GM19438 (cell line): ENCODE measurements around the gene SRGAP2C.
A peak's percentile ranks its signal among the peaks of the same experiment; 100 is the strongest.
"Not testable (repeated sequence)": the region's sequence is repeated elsewhere in the genome, so short reads cannot be mapped to it uniquely, and the experiment has no call there.

Experiments
- ATAC-seq: cut with Tn5 transposase; IDR thresholded peaks from one replicate; pipeline ENCODE4 v1.9.1; 2021; ENCODE audit warnings: low read depth; ENCODE audit not compliant: unreplicated experiment

The SRGAP2C gene

DNA sequence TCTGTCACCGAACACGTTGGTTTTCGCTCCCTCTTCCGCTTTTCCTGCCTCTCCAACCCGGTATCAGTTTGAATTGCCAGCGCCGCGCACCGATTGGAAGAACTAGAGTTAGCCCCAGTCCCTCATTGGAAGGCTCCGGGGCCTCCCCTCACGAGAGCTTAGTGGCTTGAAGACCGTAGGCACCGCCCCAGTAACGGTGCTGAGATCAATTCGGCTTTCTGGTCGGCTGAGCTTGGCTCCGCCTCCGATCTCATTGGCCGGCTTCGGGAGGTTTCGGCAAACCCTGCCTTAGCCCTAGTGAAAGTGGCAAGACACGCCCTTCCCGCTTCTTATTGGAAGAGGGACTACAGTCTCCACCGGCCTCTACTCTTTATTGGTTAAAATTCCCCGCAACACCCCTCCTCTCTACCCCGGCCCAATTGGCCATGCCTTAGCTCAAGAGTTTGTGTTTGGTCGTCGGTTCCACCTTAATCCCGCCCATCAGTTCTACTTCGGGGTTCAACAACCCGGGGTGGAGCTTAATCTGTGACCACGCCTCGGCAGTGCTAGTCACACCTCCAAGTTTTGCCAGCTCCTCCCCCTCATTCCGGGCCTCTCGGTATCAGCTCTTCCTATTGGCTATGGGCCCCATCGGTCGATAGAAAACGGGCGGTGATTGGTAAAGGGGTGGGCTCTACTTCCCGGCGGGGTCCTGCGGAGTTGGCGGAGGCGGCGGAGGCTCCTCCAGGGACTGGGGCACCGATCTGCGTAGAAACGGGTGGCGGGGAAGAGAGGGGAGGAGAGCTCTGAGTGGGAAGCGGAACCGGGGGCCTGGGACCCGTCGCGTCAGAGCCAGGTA, at the start of gene SRGAP2C, which contains the start of gene FAM72B:
Gene SRGAP2C (plus strand): TSS at position 686 of the 838 bp plus-strand sequence. CDS start 2,472 bp downstream, outside the sequence.
Gene FAM72B (minus strand): TSS at position 51 of the 838 bp plus-strand sequence. CDS start 851 bp downstream, outside the sequence.
- ATAC-seq, result peak; percentile 77

- ATAC-seq, result not testable (repeated sequence)
Measured at GRCh38 chr1:121140393-121140792, 44.4 kb upstream of the SRGAP2C start.

DNA sequence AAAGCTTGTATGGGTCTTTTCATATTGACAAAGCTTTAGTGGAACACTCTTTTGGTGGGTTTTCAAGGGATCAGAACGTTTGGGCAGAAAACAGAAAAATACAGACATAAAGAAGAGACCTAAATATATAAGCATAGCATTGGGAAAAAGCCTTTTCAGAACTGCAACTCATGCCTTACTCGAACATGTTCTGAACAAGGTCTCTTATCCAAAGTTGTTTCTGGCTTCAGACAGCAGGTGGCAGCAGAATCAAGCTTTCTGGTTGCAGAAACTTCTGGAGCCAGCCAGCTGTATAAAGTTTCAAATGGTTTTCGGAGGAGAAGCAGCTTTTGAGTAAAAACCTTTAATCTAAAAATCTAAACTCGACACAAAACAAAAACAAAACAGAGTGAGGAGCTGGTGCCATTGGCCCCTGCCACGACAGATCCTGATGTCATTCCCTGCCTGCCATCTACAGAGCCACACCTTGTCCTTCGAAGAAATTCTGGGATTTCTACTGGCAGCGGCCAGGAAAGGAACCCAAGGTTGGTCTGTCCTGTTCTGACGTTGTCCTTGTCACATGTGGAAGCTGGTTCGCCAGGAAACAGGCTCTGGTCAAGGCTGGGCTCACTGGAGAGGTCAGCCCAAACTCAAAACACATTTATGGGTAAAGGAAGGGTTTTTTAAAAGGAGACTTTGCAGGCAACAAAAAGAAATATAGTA, 36.1 kb upstream of the SRGAP2C start:
- not testable (repeated sequence) for ATAC-seq

- not testable (repeated sequence) for ATAC-seq
Measured at GRCh38 chr1:121151294-121151693, 33.5 kb upstream of the SRGAP2C start.

- ATAC-seq, result not testable (repeated sequence)
Measured at GRCh38 chr1:121152788-121153187, 32.0 kb upstream of the SRGAP2C start.

DNA sequence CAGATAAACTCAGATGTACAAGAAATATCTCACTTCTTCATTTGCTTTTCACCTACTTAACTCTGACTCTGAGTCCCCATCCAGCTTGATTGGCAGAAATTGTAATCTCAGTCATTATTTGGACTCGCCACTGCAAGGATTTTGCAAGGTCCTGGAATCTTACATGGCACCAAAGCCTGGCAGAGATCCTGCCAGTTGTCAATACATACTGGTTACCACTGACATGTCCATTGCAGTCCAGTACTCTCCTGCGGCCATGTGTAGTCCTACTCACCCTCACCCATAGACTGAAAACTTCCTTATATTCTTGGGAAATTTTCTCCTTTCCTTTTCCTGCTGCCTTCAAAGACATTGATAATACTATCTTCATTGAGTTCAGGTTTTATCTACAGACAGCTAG, 30.0 kb upstream of the SRGAP2C start:
- not testable (repeated sequence) for ATAC-seq

- not testable (repeated sequence) for ATAC-seq
Measured at GRCh38 chr1:121155671-121156358, 29.0 kb upstream of the SRGAP2C start.

GRCh38 chr1:121156958-121157603, 27.7 kb upstream of the SRGAP2C start:
- not testable (repeated sequence) for ATAC-seq

DNA sequence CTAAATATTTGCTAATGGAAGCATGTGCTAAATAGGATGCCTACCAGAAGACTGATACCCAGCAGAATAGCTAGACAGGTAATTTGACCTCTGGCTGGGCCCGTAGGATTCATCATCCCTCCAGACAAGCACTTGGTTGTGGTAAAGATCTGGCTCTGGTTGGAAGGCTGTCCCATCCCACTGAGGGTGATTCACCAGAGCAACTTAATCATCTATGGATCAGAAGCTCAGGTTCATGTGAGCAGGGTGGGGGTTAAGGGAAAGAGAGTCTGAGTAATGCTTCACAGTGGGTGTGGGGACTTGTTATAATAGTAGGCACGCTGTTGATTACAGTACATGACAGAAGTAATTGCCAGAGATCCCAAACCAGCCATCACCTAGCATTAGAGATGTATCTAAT, 27.2 kb upstream of the SRGAP2C start:
- not testable (repeated sequence) for ATAC-seq

- ATAC-seq, result not testable (repeated sequence)
Measured at GRCh38 chr1:121160118-121160517, 24.7 kb upstream of the SRGAP2C start.

DNA sequence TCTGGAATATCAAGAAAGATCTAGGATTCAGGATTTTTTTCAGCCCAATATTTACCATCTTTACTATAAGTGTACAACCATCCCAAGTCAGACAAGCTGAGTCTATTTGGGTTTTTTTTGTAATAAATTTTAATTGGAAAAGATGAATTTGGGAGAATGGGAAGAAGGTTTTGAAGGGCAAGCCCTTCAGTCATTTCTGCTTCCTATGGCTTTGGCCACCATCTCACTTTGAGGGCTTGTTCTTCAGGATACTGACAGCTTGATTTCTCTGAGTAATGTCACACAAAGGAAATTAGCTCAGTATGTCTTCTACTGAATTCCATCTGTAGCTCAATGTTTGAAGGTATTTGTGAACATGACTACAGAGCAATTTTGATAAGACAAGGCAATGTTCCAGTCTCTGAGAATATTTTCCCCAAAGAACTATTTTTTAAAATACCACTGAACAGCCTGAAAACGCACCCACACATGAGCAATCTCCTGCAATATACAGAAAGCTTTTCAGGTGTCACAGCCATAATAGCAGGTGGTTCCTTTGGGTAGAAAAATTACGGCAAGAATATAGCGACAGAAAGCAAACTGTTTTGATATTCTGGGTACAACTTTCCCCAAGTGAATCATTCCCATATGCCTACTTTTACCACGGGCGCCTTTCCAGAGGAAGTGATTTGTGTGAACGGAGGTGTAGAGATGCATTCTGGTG, 23.4 kb upstream of the SRGAP2C start:
- ATAC-seq, result not testable (repeated sequence)

GRCh38 chr1:121163850-121164757, 20.7 kb upstream of the SRGAP2C start:
- not testable (repeated sequence) for ATAC-seq

DNA sequence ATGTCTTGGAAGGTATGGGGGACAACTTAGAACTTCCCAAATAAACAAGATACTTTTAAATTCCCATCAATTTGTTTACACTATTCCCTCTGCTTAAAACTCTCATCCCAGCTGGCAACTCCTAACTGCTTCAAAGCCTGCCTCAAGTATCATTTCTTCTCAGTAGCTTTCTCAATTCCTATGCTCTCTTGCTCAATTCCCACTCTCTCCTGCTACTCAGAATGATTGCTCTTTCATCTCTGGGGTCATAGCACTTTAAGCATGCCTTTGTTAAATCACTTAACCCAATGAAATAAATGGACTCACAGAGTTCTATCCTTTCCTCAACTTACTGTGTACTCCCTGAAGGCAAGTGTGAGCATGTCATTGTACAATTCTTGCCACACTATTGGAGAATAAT, 19.5 kb upstream of the SRGAP2C start:
- ATAC-seq, result not testable (repeated sequence)

DNA sequence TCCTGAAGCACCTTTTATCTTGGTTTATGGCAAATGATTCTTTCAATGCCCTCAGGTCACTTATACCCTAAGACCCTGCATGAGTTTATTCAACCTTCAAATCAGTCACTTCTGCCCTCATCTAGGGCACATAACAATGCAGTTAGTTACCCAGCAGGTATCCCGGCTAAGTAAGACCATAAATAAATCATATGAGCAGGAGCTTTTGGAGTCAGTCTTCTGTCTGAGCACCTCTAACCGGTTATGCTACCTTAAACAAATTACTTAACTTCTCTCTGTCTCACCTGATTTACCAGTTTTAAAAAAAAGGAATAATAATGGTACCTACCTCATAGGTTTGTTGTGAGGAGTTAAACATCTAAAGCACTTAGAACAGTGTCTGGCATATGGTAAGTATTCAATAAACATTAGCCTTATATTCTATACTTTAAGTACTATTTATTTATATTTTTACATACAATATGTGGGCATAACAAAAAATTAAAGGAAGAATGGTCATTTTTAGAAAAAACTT, 17.5 kb upstream of the SRGAP2C start:
- not testable (repeated sequence) for ATAC-seq

- not testable (repeated sequence) for ATAC-seq
Measured at GRCh38 chr1:121168152-121168668, 16.6 kb upstream of the SRGAP2C start.

DNA sequence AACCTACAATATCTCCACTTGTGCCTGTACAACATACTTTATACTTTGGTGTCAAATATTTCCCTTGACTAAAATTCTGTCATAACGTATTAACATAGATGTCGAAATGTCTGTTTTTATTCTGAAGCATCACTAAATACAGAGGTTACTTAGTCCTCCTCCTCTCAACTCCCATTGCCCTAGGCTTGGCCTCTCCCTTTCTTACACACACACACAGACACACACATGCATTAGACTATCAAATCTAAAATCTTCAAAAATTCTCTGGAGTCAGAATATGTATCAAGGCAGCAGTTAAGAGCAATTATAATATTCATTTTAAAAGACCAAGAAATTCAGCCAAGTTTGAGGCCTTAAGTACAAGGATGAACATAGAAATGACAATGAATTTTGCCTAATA, 8.1 kb upstream of the SRGAP2C start:
- not testable (repeated sequence) for ATAC-seq

- not testable (repeated sequence) for ATAC-seq
Measured at GRCh38 chr1:121178197-121178596, 6.6 kb upstream of the SRGAP2C start.

DNA sequence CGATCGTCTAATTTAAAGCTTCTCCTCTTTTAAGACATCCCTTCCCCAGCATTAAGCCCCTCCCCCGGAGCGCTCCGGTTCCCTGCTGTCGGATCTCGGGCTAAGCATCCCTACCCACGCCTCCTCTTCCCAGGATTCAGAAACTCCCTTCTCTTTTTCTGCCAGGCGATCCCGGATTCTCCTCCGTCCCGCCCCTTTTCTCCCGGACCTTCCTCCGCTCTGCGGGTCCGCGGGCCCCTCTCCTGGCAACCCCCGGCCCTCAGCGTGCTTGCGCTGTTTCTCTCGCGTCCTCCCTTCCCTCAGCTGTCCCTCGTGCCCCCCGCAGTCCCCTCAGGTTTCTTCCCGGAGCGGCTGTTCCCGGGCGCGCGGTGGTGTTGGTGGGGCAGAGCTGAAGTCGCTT, 908 bp upstream of the SRGAP2C start:
- ATAC-seq, result not testable (repeated sequence)
